ENCODE data around the gene GPR89A.
"Not testable (repeated sequence)": the region's sequence is repeated elsewhere in the genome, so short reads cannot be mapped to it uniquely, and the experiment has no call there.

DNA sequence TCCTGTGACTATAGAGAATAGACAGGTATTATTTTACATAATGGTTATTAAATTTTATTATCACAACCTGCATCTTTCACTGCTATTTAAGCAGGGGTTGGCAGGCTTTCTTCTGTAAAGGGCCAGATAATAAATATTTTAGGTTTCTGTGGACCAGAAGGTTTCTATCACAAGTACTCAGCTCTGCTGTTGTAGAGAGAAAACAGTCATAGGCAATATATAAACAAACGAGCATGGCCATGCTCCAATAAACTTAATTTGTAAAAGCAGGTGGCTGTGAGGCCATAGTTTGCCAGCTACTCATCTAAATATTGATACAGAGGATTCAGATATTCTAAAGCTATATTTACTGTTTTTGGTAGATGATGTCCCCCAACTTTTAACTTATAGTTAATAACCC is 12.3 kb downstream of the GPR89A start:
- TF ChIP-seq, protein P1, sequence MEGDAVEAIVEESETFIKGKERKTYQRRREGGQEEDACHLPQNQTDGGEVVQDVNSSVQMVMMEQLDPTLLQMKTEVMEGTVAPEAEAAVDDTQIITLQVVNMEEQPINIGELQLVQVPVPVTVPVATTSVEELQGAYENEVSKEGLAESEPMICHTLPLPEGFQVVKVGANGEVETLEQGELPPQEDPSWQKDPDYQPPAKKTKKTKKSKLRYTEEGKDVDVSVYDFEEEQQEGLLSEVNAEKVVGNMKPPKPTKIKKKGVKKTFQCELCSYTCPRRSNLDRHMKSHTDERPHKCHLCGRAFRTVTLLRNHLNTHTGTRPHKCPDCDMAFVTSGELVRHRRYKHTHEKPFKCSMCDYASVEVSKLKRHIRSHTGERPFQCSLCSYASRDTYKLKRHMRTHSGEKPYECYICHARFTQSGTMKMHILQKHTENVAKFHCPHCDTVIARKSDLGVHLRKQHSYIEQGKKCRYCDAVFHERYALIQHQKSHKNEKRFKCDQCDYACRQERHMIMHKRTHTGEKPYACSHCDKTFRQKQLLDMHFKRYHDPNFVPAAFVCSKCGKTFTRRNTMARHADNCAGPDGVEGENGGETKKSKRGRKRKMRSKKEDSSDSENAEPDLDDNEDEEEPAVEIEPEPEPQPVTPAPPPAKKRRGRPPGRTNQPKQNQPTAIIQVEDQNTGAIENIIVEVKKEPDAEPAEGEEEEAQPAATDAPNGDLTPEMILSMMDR (IDR thresholded peaks at IDR 0.05; ENCODE audit: low read depth, low read length, poor library complexity, severe bottlenecking): not testable (repeated sequence)
- TF ChIP-seq EZH2phosphoT487 (IDR thresholded peaks at IDR 0.05; ENCODE audit: borderline replicate concordance, low read length): not testable (repeated sequence)
